CD8-positive, alpha-beta memory T cell (primary cell): ENCODE results near the gene SMIM7. TPM values are rescaled to one million over a fixed set of nuclear protein-coding genes. Genes with fewer than 3 reads are reported as not detected.

Experiments
- CTCF ChIA-PET: fragments of 350-600 bp; sonication (Branson Sonifier 250); formaldehyde crosslinking; loops from one replicate; lab custom pipeline; 2021; ENCODE audit warnings: antibody characterized with exemption; lab: Charles Lee
- POLR2A ChIA-PET: fragments of 350-600 bp; sonication (Branson Sonifier 250); formaldehyde crosslinking; loops from one replicate; lab custom pipeline; 2021; ENCODE audit warnings: antibody characterized with exemption; lab: Charles Lee
- DNase-seq, 5 donors: peaks; one replicate each; pipeline versions ENCODE4 v3.0.0 to v3.0.0-alpha.2; 2020 to 2022; ENCODE audit warnings: mixed read lengths in 1 of 5
- H3K27ac ChIP-seq: one replicate; pipeline ENCODE4 v1.7.0; 2013; ENCODE audit warnings: low read depth, mild to moderate bottlenecking, low read length, moderate library complexity
- H3K27me3 ChIP-seq: 2 replicates; pipeline ENCODE4 v1.7.0; 2013; ENCODE audit warnings: low read length, mild to moderate bottlenecking; ENCODE audit not compliant: insufficient read depth, poor library complexity, severe bottlenecking
- H3K36me3 ChIP-seq: 2 replicates; pipeline ENCODE4 v1.7.0; 2013; ENCODE audit warnings: mild to moderate bottlenecking, low read length, moderate library complexity; ENCODE audit not compliant: insufficient read depth
- H3K4me1 ChIP-seq: 2 replicates; pipeline ENCODE4 v1.7.0; 2013; ENCODE audit warnings: mild to moderate bottlenecking, low read length, moderate library complexity; ENCODE audit not compliant: insufficient read depth
- H3K4me3 ChIP-seq: 2 replicates; pipeline ENCODE4 v1.7.0; 2013; ENCODE audit warnings: mild to moderate bottlenecking, low read length
- H3K9me3 ChIP-seq: 2 replicates; pipeline ENCODE4 v1.7.0; 2013; ENCODE audit warnings: mild to moderate bottlenecking, low read length
- H3K27ac Mint-ChIP-seq, 8 donors: one replicate each; pipeline ENCODE4 v1.8.0; 2020 to 2021; ENCODE audit warnings: mixed read lengths in 8 of 8, mild to moderate bottlenecking in 6 of 8, inconsistent platforms in 3 of 8, moderate library complexity in 3 of 8
- H3K27me3 Mint-ChIP-seq, 2 donors: one replicate each; pipeline ENCODE4 v1.8.0; 2020 to 2021; ENCODE audit warnings: mixed read lengths in 2 of 2, mild to moderate bottlenecking in 1 of 2, moderate library complexity in 1 of 2
- H3K36me3 Mint-ChIP-seq, 3 donors: one replicate each; pipeline ENCODE4 v1.8.0; 2020 to 2021; ENCODE audit warnings: mixed read lengths in 3 of 3, inconsistent platforms in 1 of 3, mild to moderate bottlenecking in 1 of 3
- H3K4me1 Mint-ChIP-seq, 3 donors: one replicate each; pipeline ENCODE4 v1.8.0; 2020 to 2021; ENCODE audit warnings: mixed read lengths in 3 of 3, inconsistent platforms in 1 of 3, mild to moderate bottlenecking in 1 of 3
- H3K4me3 Mint-ChIP-seq, 7 donors: one replicate each; pipeline ENCODE4 v1.8.0; 2020 to 2021; ENCODE audit warnings: mixed read lengths in 7 of 7, mild to moderate bottlenecking in 6 of 7, moderate library complexity in 4 of 7, inconsistent platforms in 2 of 7
- H3K9me3 Mint-ChIP-seq, 5 donors: one replicate each; pipeline ENCODE4 v1.8.0; 2020 to 2022; ENCODE audit warnings: mixed read lengths in 5 of 5, mild to moderate bottlenecking in 3 of 5, moderate library complexity in 2 of 5, inconsistent platforms in 1 of 5
- polyA plus RNA-seq: library from polyadenylated mRNA; unstranded; fragments of 300-500 nt; fragmentation: Illumina TruSeq; gene quantifications from one replicate; pipeline ENCODE4 v1.2.3, GENCODE V29; 2021
- total RNA-seq, 2 experiments: library from RNA; stranded (reverse); gene quantifications; one replicate each; pipeline ENCODE4 v1.2.3, GENCODE V29; 2021

SMIM7 gene
- total RNA-seq = 10 to 100 TPM; 61.7 to 64.5 TPM
- 64.5 TPM for polyA plus RNA-seq

DNA sequence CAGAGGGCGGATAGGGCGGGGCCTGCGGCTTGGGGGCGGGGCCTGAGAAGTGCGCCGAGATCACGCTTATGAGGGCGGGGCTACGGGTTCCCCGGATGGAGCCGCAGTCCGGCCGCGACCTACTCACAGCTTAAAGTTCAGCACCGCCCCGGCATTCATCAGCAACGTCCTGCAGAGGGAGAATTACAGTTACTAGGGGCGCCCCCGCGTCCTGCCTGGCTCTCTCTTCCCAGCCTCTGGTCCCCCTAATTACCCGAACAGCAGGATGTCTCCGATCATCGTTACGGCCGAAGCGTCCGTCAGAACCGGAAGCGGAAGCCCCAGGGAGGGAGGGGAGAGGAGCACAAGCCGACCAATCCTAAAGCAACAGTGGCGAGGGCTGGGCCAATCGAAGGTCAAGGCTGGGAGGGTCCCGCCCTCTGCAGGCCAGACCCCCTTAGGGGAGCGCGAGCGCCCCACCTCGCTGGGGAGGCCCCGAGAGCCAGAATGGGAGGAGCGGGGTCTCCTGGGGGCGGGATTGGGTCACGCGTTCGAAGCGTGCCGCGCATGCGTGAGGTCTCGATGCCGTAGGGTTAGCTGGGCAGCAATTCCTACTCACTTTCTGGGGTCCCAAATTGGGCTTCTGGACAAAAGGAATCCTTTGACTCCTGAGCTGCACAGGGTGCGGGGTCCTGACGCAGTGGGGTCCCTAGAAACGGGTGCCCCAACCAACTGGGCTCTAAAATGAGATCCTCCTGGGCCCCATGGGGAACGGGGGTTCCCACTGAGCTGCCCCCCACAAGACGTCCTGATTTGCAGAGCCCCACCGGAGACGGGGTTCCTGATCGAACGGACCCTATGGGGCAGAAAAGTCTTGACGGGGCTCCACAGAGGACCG is at the start of gene SMIM7:
Gene SMIM7, minus strand, starts transcription at position 313 of the 877 bp plus-strand sequence. Its CDS starts 34 bp downstream, at position 279.
- ChIA-PET CTCF (interaction anchor here (0.9 to 1.3 kb wide), 3 partner anchors 11 to 106 kb away, joined by 3 to 8 read pairs (median 4); partner anchors contain the start of gene MED26), POLR2A (interaction anchor here (0.6 to 2.4 kb wide), 4 partner anchors 32 to 94 kb away, joined by 3 to 20 read pairs (median 4); partner anchors contain the start of gene MED26)
- peak within 1 kb of the TSS; percentile 92 for H3K27ac ChIP-seq
- H3K4me3 Mint-ChIP-seq = peak within 1 kb of the TSS; percentile 97 to 100 (median 99)
- peaks cover 0 to 40% (median 8%) of the 10 kb centered on the region in 3 donors for H3K36me3 Mint-ChIP-seq
- H3K27me3 ChIP-seq = no peaks in the 10 kb centered on the region
- H3K36me3 ChIP-seq = peaks cover 29% of the 10 kb centered on the region
- H3K4me1 ChIP-seq = peaks cover 34% of the 10 kb centered on the region
- no peaks in the 10 kb centered on the region for H3K9me3 Mint-ChIP-seq
- peak within 1 kb of the TSS; percentile 98 for H3K4me3 ChIP-seq
- H3K4me1 Mint-ChIP-seq = peaks cover 35 to 61% (median 45%) of the 10 kb centered on the region in 3 donors
- peak within 1 kb of the TSS; percentile 94 to 99 (median 98) for H3K27ac Mint-ChIP-seq
- H3K27me3 Mint-ChIP-seq = peaks cover 2 to 3% of the 10 kb centered on the region in 2 donors
- no peaks in the 10 kb centered on the region for H3K9me3 ChIP-seq
- peak; percentile 98 to 100 (median 99) for DNase-seq

DNA sequence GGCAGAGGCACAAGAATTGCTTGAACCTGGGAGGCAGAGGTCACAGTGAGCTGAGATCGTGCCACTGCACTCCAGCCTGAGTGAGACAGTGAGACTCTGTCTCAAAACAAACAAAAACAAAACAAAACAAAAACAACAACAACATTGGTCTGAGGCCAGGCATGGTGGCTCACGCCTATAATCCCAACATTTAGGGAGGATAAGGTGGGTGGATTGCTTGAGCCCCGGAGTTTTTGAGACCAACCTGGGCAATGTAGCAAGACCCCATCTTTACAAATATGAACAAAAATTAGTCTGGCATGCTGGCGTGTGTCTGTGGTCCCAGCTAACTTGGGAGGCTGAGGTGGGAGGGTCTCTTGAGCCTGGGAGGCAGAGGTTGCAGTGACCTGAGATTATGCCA is 43.7 kb upstream of the SMIM7 start:
- Histone ChIP-seq H3K9me3 (no peaks in the 10 kb centered on the region), H3K27ac (no peak overlapping the region), H3K27me3 (no peaks in the 10 kb centered on the region), H3K36me3 (no peaks in the 10 kb centered on the region), H3K4me3 (no peak overlapping the region), H3K4me1 (no peaks in the 10 kb centered on the region)
- ChIA-PET CTCF (no interaction called here), POLR2A (interaction anchor here (0.6 kb wide), 1 partner anchor 34 kb away, joined by 3 read pairs; no protein-coding TSS in a partner anchor)
- peaks cover 2 to 13% of the 10 kb centered on the region in 2 donors for H3K27me3 Mint-ChIP-seq
- H3K36me3 Mint-ChIP-seq = no peaks in the 10 kb centered on the region
- no peak overlapping the region for H3K4me3 Mint-ChIP-seq
- no peak overlapping the region for H3K27ac Mint-ChIP-seq
- no peaks in the 10 kb centered on the region for H3K4me1 Mint-ChIP-seq
- no peaks in the 10 kb centered on the region for H3K9me3 Mint-ChIP-seq
- DNase-seq = no peak

DNA sequence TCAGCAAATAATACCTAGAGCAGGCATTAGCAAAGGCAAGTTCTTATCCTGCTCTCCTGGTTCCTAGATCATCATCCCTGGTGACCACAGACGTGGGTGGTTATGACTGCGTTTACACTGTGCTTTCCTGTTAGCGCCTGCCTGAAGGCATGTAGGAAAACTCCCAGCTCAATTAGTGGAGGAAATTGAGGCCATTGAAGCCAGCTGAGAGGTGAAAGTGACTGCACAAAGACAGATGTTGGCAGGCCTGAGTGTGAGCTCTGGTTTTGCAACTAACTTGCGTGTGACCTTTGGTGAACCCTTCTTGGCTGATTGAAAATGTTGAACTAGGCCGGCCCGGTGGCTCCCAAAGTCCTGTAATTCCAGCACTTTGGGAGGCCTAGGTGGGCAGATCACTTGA is 42.2 kb upstream of the SMIM7 start:
- H3K27ac Mint-ChIP-seq = no peak overlapping the region
- H3K4me3 Mint-ChIP-seq = no peak overlapping the region
- CTCF ChIA-PET = interaction anchor here (0.8 kb wide), 1 partner anchor 36 kb away, joined by 3 read pairs; no protein-coding TSS in a partner anchor
- no peaks in the 10 kb centered on the region for H3K27me3 ChIP-seq
- H3K4me1 Mint-ChIP-seq = no peaks in the 10 kb centered on the region
- H3K36me3 Mint-ChIP-seq = no peaks in the 10 kb centered on the region
- POLR2A ChIA-PET = no interaction called here
- H3K27ac ChIP-seq = no peak overlapping the region
- H3K27me3 Mint-ChIP-seq = peaks cover 0 to 13% of the 10 kb centered on the region in 2 donors
- DNase-seq = no peak
- H3K36me3 ChIP-seq = no peaks in the 10 kb centered on the region
- H3K4me3 ChIP-seq = no peak overlapping the region
- H3K9me3 ChIP-seq = no peaks in the 10 kb centered on the region
- no peaks in the 10 kb centered on the region for H3K4me1 ChIP-seq
- peaks cover 0 to 2% (median 1%) of the 10 kb centered on the region in 5 donors for H3K9me3 Mint-ChIP-seq

DNA sequence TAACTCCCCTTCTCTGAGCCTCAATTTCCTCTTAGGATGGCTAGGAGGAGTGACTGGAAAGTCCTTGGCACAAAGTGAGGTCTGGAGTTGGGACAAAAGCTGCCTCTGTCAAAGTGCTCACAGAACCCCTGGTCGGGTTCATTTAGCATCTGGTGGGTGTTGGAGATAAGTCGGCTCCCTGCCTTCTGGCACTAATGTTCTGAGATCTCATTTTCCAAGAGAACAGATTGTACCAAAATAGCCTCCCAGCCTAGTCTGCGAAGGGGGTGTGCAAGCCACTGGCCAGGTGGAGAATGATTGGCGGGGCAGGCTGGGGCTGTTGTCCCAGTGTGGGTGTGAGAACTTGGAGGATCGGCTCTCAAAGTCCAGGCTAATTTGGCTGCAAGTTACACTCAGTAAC is 39.0 kb upstream of the SMIM7 start:
- peaks cover 0 to 4% (median 0%) of the 10 kb centered on the region in 3 donors for H3K36me3 Mint-ChIP-seq
- Histone ChIP-seq H3K4me1 (no peaks in the 10 kb centered on the region), H3K4me3 (no peak overlapping the region), H3K36me3 (no peaks in the 10 kb centered on the region), H3K27ac (no peak overlapping the region), H3K9me3 (no peaks in the 10 kb centered on the region), H3K27me3 (no peaks in the 10 kb centered on the region)
- H3K4me3 Mint-ChIP-seq = peak overlapping the region in 1 of 7 donors; percentile 15
- POLR2A ChIA-PET = no interaction called here
- CTCF ChIA-PET = no interaction called here
- H3K27me3 Mint-ChIP-seq = peaks cover 0 to 10% of the 10 kb centered on the region in 2 donors
- DNase-seq = no peak
- H3K27ac Mint-ChIP-seq = no peak overlapping the region
- H3K9me3 Mint-ChIP-seq = peaks cover 0 to 4% (median 2%) of the 10 kb centered on the region in 5 donors
- H3K4me1 Mint-ChIP-seq = no peaks in the 10 kb centered on the region

DNA sequence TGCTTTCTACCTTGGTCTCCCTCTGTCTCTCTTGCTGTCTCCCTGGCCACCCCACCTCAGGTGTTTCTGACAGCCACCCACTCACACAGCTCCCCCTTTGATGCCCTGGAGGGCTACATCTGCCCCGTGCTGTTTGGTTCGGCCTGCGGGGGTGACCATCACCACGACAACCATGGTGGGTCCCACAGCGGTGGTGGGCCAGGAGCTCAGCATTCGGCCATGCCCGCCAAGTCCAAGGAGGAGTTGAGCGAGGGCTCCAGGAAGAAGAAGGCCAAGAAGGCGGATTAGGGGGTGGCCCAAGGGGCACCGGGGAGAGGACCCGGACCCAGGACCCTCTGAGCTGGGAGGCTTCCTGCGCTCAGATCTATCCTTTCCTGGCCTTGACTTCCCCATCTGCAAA is 28.1 kb upstream of the SMIM7 start:
- H3K27me3 ChIP-seq = no peaks in the 10 kb centered on the region
- no peaks in the 10 kb centered on the region for H3K9me3 ChIP-seq
- no peaks in the 10 kb centered on the region for H3K4me1 ChIP-seq
- no peak overlapping the region for H3K27ac ChIP-seq
- Mint-ChIP-seq H3K4me3 (no peak overlapping the region), H3K4me1 (no peaks in the 10 kb centered on the region), H3K36me3 (peaks cover 0 to 4% (median 3%) of the 10 kb centered on the region in 3 donors), H3K9me3 (peaks cover 0 to 6% (median 2%) of the 10 kb centered on the region in 5 donors), H3K27ac (no peak overlapping the region), H3K27me3 (peaks cover 0 to 1% of the 10 kb centered on the region in 2 donors)
- ChIA-PET CTCF (no interaction called here), POLR2A (no interaction called here)
- H3K36me3 ChIP-seq = no peaks in the 10 kb centered on the region
- no peak overlapping the region for H3K4me3 ChIP-seq
- no peak for DNase-seq

DNA sequence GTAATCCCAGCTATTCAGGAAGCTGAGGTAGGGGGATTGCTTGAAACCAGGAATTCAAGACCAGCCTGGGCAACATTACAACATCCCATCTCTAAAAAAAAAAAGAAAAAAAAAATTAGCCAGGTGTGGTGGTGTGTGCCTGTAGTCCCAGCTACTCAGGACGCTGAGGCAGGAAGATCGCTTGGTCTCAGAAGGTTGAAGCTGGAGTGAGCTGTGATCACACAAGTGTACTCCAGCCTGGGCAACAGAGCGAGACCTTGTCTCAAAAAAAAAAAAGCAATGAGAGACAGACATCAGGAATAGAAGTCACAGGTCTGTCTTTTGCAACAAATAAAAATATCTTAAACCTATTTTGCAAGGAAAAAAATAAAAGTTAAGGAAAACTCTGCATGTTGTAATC is 24.3 kb upstream of the SMIM7 start:
- CTCF ChIA-PET = no interaction called here
- H3K27ac Mint-ChIP-seq = peak overlapping the region in 1 of 8 donors; percentile 61
- peaks cover 4 to 9% of the 10 kb centered on the region in 2 donors for H3K27me3 Mint-ChIP-seq

DNA sequence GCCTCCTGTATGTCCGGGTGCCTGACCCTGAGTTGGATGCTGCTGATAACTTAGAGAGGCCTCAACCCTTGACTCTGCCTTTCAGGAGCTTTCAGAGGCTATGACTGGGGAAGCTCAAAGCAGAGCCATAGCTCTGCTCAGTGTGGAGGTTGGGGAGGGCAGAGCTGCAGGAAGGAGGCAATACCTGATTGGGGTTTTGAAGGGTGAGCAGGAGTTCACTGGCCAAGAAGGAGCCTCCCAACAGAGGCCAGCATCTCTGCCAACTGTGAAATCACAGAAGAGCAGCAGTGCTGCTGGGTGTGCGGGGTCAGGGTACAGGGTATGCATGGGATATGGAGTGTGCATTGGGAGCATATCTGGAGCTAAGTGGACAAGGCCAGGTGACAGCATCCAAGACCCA is 22.6 kb upstream of the SMIM7 start:
- ChIA-PET POLR2A (no interaction called here), CTCF (interaction anchor here (1.1 kb wide), 1 partner anchor 10 kb away, joined by 3 read pairs; no protein-coding TSS in a partner anchor)
- Mint-ChIP-seq H3K4me1 (no peaks in the 10 kb centered on the region), H3K27me3 (peaks cover 4 to 12% of the 10 kb centered on the region in 2 donors), H3K9me3 (peaks cover 4 to 13% (median 11%) of the 10 kb centered on the region in 5 donors), H3K36me3 (peaks cover 0 to 10% (median 2%) of the 10 kb centered on the region in 3 donors), H3K4me3 (no peak overlapping the region), H3K27ac (no peak overlapping the region)
- Histone ChIP-seq H3K4me3 (no peak overlapping the region), H3K27me3 (no peaks in the 10 kb centered on the region), H3K4me1 (no peaks in the 10 kb centered on the region), H3K9me3 (no peaks in the 10 kb centered on the region), H3K36me3 (no peaks in the 10 kb centered on the region), H3K27ac (no peak overlapping the region)
- no peak for DNase-seq

More for the DNA sequence above, 24.3 kb upstream of the SMIM7 start:
- peaks cover 4 to 13% (median 11%) of the 10 kb centered on the region in 5 donors for H3K9me3 Mint-ChIP-seq
- peaks cover 0 to 10% (median 2%) of the 10 kb centered on the region in 3 donors for H3K36me3 Mint-ChIP-seq
- no peaks in the 10 kb centered on the region for H3K4me1 ChIP-seq
- no peak overlapping the region for H3K27ac ChIP-seq
- no peak overlapping the region for H3K4me3 ChIP-seq
- no peaks in the 10 kb centered on the region for H3K4me1 Mint-ChIP-seq
- no peaks in the 10 kb centered on the region for H3K9me3 ChIP-seq
- no peak for DNase-seq
- no peaks in the 10 kb centered on the region for H3K36me3 ChIP-seq
- H3K4me3 Mint-ChIP-seq = no peak overlapping the region
- POLR2A ChIA-PET = no interaction called here
- H3K27me3 ChIP-seq = no peaks in the 10 kb centered on the region

DNA sequence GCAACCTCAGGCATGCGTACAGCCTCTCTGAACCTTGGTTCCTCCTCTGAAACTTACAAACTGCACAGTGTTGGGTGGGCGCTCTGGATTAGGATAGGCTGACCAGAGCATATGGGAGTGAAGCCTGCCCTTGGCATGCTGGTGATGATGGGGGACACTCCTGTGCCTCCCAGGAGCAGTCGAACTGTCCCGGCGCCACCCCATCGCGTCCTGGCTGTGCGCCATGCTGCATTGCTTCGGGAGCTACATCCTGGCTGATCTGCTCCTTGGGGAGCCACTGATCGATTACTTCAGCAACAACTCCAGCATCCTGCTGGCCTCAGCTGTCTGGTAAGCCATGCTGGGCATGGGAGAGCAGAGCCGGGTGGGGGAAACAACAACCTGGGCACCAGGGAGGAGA is 19.9 kb upstream of the SMIM7 start:
- ChIA-PET POLR2A (no interaction called here), CTCF (no interaction called here)
- no peaks in the 10 kb centered on the region for H3K9me3 ChIP-seq
- Mint-ChIP-seq H3K27me3 (peaks cover 4 to 17% of the 10 kb centered on the region in 2 donors), H3K27ac (no peak overlapping the region), H3K4me1 (no peaks in the 10 kb centered on the region), H3K36me3 (peaks cover 0 to 10% (median 2%) of the 10 kb centered on the region in 3 donors), H3K4me3 (no peak overlapping the region), H3K9me3 (peaks cover 4 to 13% (median 11%) of the 10 kb centered on the region in 5 donors)
- H3K27me3 ChIP-seq = no peaks in the 10 kb centered on the region
- H3K4me3 ChIP-seq = no peak overlapping the region
- H3K4me1 ChIP-seq = no peaks in the 10 kb centered on the region
- DNase-seq = no peak
- no peak overlapping the region for H3K27ac ChIP-seq
- no peaks in the 10 kb centered on the region for H3K36me3 ChIP-seq
